Gastroesophageal sphincter (tissue), 4 donors: Measurements from ENCODE around the gene IFT88. TPM values are rescaled to one million over a fixed set of nuclear protein-coding genes. Genes with fewer than 3 reads are reported as not detected.

Source experiments
- ATAC-seq: fragments of 150-250 bp; one replicate; pipeline ENCODE4 v1.9.1; 2016; ENCODE audit warnings: mild to moderate bottlenecking, moderate library complexity
- H3K27ac ChIP-seq, 4 donors: fragments of 200-600 bp; sonication (generic) in 3 of 4; 1 replicate in 3 of 4; 2 replicates in 1 of 4; pipeline ENCODE4 v1.5.1; 2016 to 2019
- H3K27me3 ChIP-seq: fragments of 200-600 bp; sonication (generic); one replicate; pipeline ENCODE4 v1.5.1; 2019
- H3K36me3 ChIP-seq, 2 donors: fragments of 200-600 bp; sonication (generic); one replicate each; pipeline ENCODE4 v1.5.1; 2019; ENCODE audit warnings: control low read depth in 1 of 2
- H3K4me1 ChIP-seq, 3 donors: fragments of 200-600 bp; sonication (generic); 1 replicate in 2 of 3; 2 replicates in 1 of 3; pipeline ENCODE4 v1.5.1; 2016 to 2019; ENCODE audit warnings: control low read depth in 2 of 3
- H3K4me3 ChIP-seq, 2 donors: fragments of 200-600 bp; sonication (generic); one replicate each; pipeline ENCODE4 v1.5.1; 2019; ENCODE audit warnings: mild to moderate bottlenecking in 1 of 2, moderate library complexity in 1 of 2
- H3K9me3 ChIP-seq, 3 donors: fragments of 200-600 bp; sonication (generic); one replicate each; pipeline ENCODE4 v1.5.1; 2017 to 2019; ENCODE audit warnings: control low read depth in 2 of 3
- EP300 ChIP-seq: sonication (generic); formaldehyde crosslinking; IDR thresholded peaks from one replicate; pipeline ENCODE4 v1.6.1; 2017; ENCODE audit warnings: antibody characterized with exemption, mild to moderate bottlenecking
- POLR2A ChIP-seq, 2 donors: fragments of 450-650 bp; IDR thresholded peaks; one replicate each; pipeline ENCODE4 v1.6.1; 2017; ENCODE audit warnings: antibody characterized with exemption in 2 of 2, mild to moderate bottlenecking in 2 of 2, moderate library complexity in 1 of 2
- POLR2AphosphoS5 ChIP-seq: sonication (generic); formaldehyde crosslinking; IDR thresholded peaks from one replicate; pipeline ENCODE4 v1.6.1; 2017; ENCODE audit warnings: antibody characterized with exemption
- WGBS, 2 donors: methylation state at CpG; one replicate each; pipeline ENCODE4 v1.1.5; 2018; ENCODE audit warnings: low coverage in 1 of 2; 5-methylcytosine and 5-hydroxymethylcytosine counted together
- total RNA-seq, 4 donors: library from RNA; depleted of rRNA; stranded (reverse); fragments of >200 nt; gene quantifications; one replicate each; pipeline ENCODE4 v1.1.0, GENCODE V29; 2016
- TF ChIP-seq, protein P1 (sequence below), 4 experiments: fragments of 200-600 bp in 2 of 4; fragments of 450-650 bp in 2 of 4; sonication (generic) in 1 of 4; IDR thresholded peaks; one replicate each; pipeline ENCODE4 v1.5.1; 2017 to 2019; ENCODE audit warnings: antibody characterized with exemption in 4 of 4, mild to moderate bottlenecking in 2 of 4, moderate library complexity in 2 of 4

Gene IFT88
- total RNA-seq, 4 donors from 2014 or later = 9.1 to 21.2 (median 13.2) TPM

DNA sequence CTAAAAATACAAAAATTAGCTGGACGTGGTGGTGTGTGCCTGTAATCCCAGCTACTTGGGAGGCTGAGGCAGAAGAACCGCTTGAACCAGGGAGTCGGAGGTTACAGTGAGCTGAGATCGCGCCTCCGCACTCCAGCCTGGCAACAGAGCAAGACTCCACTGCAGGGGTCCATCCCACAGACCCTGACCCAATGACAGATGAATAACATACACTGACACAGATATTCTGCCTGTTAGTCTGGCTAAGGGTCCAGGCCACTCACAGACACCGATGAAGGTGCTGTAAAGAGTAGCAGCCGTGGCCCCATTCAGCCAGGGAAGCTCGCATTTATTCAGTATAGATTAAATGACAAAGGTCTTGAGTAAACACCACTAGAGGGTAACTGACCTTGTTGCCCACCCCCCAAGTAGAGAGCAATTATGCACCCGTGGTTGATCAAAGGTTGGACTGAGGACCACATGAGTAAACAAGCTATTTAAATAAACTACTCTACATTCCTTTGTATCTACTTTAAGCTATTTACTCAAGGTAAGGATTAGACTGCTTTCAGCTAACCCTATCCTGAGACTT lies 32.8 kb upstream of the IFT88 start:
- WGBS, 2 donors = 56 to 82% methylated on average over 2 to 6 of the region's 10 CpGs
- H3K36me3 ChIP-seq = no peaks in the 10 kb centered on the region
- no peak overlapping the region for H3K4me3 ChIP-seq
- no peak for ATAC-seq
- H3K4me1 ChIP-seq = no peaks in the 10 kb centered on the region
- no peak overlapping the region for H3K27ac ChIP-seq
- TF ChIP-seq POLR2AphosphoS5 (no peak), EP300 (no peak), POLR2A (IDR thresholded peaks at IDR 0.05) (no peak)
- TF ChIP-seq, protein P1, sequence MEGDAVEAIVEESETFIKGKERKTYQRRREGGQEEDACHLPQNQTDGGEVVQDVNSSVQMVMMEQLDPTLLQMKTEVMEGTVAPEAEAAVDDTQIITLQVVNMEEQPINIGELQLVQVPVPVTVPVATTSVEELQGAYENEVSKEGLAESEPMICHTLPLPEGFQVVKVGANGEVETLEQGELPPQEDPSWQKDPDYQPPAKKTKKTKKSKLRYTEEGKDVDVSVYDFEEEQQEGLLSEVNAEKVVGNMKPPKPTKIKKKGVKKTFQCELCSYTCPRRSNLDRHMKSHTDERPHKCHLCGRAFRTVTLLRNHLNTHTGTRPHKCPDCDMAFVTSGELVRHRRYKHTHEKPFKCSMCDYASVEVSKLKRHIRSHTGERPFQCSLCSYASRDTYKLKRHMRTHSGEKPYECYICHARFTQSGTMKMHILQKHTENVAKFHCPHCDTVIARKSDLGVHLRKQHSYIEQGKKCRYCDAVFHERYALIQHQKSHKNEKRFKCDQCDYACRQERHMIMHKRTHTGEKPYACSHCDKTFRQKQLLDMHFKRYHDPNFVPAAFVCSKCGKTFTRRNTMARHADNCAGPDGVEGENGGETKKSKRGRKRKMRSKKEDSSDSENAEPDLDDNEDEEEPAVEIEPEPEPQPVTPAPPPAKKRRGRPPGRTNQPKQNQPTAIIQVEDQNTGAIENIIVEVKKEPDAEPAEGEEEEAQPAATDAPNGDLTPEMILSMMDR (IDR thresholded peaks at IDR 0.05) = no peak
- H3K9me3 ChIP-seq = peaks cover 0 to 8% (median 0%) of the 10 kb centered on the region in 3 donors
- peaks cover 4% of the 10 kb centered on the region for H3K27me3 ChIP-seq

DNA sequence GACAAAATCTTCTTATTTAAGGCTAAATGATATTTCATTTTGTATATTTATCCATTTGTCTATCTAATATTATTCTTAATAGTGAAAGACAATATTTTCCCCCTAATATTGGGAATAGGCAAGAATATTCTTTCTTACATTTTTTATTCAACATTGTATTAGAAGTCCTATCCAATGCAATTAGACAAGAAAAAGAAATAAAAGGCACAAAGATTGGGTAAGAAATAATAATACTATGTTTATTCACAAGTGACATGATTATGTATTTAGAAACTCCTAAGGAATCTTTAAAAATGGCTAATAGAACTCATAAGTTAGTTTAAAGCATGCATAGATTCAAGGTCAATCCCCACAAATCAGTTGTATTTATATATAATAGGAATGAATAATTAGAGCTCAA lies 30.0 kb upstream of the IFT88 start:
- no peak for ATAC-seq
- Histone ChIP-seq H3K4me1 (no peaks in the 10 kb centered on the region), H3K27me3 (no peaks in the 10 kb centered on the region)

DNA sequence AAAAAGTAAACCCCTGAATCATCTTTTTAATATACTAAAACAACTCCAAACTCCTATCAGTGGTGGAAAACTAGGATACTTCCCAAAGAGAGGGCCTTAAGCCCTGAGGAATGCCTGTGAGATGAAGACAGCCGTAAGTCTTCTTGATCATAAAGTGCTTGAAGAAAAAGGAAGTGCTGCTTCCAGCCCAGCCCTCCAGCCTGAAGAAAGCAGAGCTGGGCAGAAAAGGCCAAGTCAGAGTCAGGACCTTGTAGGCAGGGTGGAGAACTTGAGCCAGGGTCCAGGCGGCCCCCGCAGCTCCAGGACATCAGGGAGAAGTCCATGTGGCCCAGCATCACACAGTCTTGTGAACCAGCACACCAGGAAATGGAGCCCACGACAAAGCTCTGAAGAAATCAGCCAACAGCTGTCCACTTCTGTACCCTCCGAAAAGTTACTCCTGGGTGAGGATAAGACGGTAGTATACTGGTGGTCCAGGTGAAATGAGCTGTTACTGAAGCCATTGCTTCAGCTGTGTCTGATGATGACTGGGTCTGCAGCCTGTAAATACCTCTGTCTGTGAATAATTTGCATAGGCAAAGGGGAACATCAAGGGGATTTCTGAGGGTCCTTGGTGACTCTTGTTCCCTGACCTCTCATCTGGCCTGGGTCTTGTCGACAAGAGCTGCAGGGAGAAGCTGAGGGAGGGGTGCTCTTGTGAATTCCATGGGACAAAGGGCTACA lies 22.6 kb upstream of the IFT88 start:
- ATAC-seq = no peak
- no peaks in the 10 kb centered on the region for H3K4me1 ChIP-seq
- H3K36me3 ChIP-seq = no peaks in the 10 kb centered on the region
- no peak overlapping the region for H3K4me3 ChIP-seq
- no peaks in the 10 kb centered on the region for H3K9me3 ChIP-seq
- WGBS, 2 donors = 73 to 74% methylated on average over 2 to 4 of the region's 7 CpGs
- H3K27me3 ChIP-seq = no peaks in the 10 kb centered on the region
- no peak for TF ChIP-seq EP300
- no peak for TF ChIP-seq POLR2AphosphoS5
- TF ChIP-seq, protein P1 (IDR thresholded peaks at IDR 0.05) = no peak
- no peak for TF ChIP-seq POLR2A (IDR thresholded peaks at IDR 0.05)
- no peak overlapping the region for H3K27ac ChIP-seq

More for the DNA sequence above, 30.0 kb upstream of the IFT88 start:
- peaks cover 0 to 8% (median 0%) of the 10 kb centered on the region in 3 donors for H3K9me3 ChIP-seq
- TF ChIP-seq POLR2A (IDR thresholded peaks at IDR 0.05) = no peak
- TF ChIP-seq, protein P1 (IDR thresholded peaks at IDR 0.05) = no peak
- TF ChIP-seq POLR2AphosphoS5 = no peak
- TF ChIP-seq EP300 = no peak
- no peak overlapping the region for H3K27ac ChIP-seq
- H3K36me3 ChIP-seq = no peaks in the 10 kb centered on the region
- no peak overlapping the region for H3K4me3 ChIP-seq

DNA sequence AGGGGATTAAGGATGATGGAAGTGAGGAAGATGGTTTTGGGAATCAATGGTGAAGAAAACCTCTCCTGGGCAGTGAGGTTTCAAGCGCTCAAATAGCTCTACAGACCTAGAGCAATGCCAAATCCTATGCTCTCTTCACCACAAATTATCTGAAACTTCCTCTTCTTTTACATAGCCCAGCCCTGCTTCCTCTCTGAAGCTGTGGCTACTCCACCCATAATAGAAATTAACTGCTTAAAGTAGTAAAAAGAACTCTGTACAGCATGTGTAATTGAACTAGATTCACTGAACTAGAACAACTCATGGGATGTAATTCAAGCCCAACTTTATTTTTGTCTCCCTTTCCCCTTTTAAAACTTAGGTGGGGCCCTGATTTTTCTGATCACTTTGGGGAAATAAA lies 20.4 kb upstream of the IFT88 start:
- 50 to 70% methylated on average over 1 of the region's 1 CpG for WGBS, 2 donors
- no peaks in the 10 kb centered on the region for H3K4me1 ChIP-seq
- no peaks in the 10 kb centered on the region for H3K27me3 ChIP-seq
- no peak overlapping the region for H3K4me3 ChIP-seq
- TF ChIP-seq POLR2A (IDR thresholded peaks at IDR 0.05) = no peak
- no peak for ATAC-seq
- no peaks in the 10 kb centered on the region for H3K36me3 ChIP-seq
- H3K27ac ChIP-seq = no peak overlapping the region
- no peaks in the 10 kb centered on the region for H3K9me3 ChIP-seq

DNA sequence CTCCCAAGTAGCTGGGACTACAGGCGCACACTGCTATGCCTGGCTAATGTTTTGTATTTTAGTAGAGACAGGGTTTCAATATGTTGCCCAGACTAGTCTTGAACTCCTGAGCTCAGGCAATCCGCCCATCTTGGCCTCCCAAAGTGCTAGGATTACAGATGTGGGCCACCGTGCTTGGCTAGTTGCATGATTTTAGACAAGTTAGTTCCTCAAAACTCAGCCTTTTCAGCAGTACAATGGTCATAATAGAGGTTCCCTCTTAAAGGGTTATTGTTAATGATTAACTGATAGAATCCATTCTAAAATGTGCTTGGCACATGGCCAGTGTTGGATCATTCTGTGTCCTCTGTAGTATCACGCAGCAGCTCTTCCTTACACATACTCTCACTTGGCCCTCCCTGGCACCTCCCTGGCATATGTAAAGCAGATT lies 19.5 kb upstream of the IFT88 start:
- no peaks in the 10 kb centered on the region for H3K27me3 ChIP-seq
- 94 to 100% methylated on average over 2 to 4 of the region's 4 CpGs for WGBS, 2 donors
- ATAC-seq = no peak

More for the DNA sequence above, 19.5 kb upstream of the IFT88 start:
- Histone ChIP-seq H3K36me3 (no peaks in the 10 kb centered on the region), H3K4me1 (no peaks in the 10 kb centered on the region), H3K9me3 (no peaks in the 10 kb centered on the region), H3K4me3 (no peak overlapping the region), H3K27ac (no peak overlapping the region)
- TF ChIP-seq EP300 (no peak), POLR2A (IDR thresholded peaks at IDR 0.05) (no peak), POLR2AphosphoS5 (no peak)
- TF ChIP-seq, protein P1 (IDR thresholded peaks at IDR 0.05) = no peak
